HEK293 (cell line): Measurements from ENCODE around the gene CFAP58.

Experiments
- CTCF ChIA-PET: fragments of 350-600 bp; formaldehyde crosslinking; extraction: SDS; loops from one replicate; lab custom pipeline; 2021; ENCODE audit warnings: antibody characterized with exemption; lab: Yijun Ruan, JAX
- POLR2A ChIA-PET: fragments of 300-600 bp; formaldehyde crosslinking; extraction: SDS; loops from one replicate; lab custom pipeline; 2020; ENCODE audit warnings: antibody characterized with exemption, inconsistent platforms; lab: Yijun Ruan, JAX
- H3K27ac ChIP-seq: fragments of 200-500 bp; sonication (Bioruptor generic); 2 replicates; pipeline ENCODE4 v1.5.1; 2014; ENCODE audit warnings: low read depth, low read length, control low read depth, inconsistent platforms; ENCODE audit errors: extremely low read depth
- H3K36me3 ChIP-seq, 2 experiments: fragments of 200-500 bp in 1 of 2; sonication (Bioruptor generic) in 1 of 2; 1 replicate in 1 of 2; 2 replicates in 1 of 2; pipeline ENCODE4 v1.5.1; 2014 to 2017; ENCODE audit warnings: inconsistent platforms in 2 of 2, low read length in 2 of 2; ENCODE audit not compliant: control insufficient read depth in 2 of 2, insufficient read depth in 1 of 2
- H3K4me1 ChIP-seq: fragments of 200-500 bp; sonication (Bioruptor generic); 2 replicates; pipeline ENCODE4 v1.5.1; 2014; ENCODE audit warnings: mild to moderate bottlenecking, low read length, inconsistent platforms; ENCODE audit not compliant: control insufficient read depth, insufficient read depth
- H3K4me3 ChIP-seq: 2 replicates; pipeline ENCODE4 v1.5.1; 2011; ENCODE audit warnings: low read depth, mild to moderate bottlenecking, control low read depth, low read length, moderate library complexity
- H3K9me3 ChIP-seq: fragments of 200-500 bp; sonication (Bioruptor generic); 2 replicates; pipeline ENCODE4 v1.5.1; 2014; ENCODE audit warnings: low read depth, low read length, inconsistent platforms; ENCODE audit not compliant: control insufficient read depth, insufficient read depth
- FEZF1 ChIP-seq: fragments of 450-650 bp; formaldehyde crosslinking; IDR thresholded peaks from 2 replicates; pipeline ENCODE4 v1.5.1; 2016; ENCODE audit warnings: missing biosample characterization, missing genetic modification characterization
- GLI4 ChIP-seq: fragments of 450-650 bp; formaldehyde crosslinking; IDR thresholded peaks from 2 replicates; pipeline ENCODE4 v1.5.1; 2016; ENCODE audit warnings: missing biosample characterization, missing genetic modification characterization
- HOXA7 ChIP-seq: sonication (generic); formaldehyde crosslinking; IDR thresholded peaks from 2 replicates; pipeline ENCODE4 v1.8.1; 2022; ENCODE audit warnings: missing genetic modification reagents, borderline replicate concordance
- KLF17 ChIP-seq: fragments of 450-650 bp; formaldehyde crosslinking; IDR thresholded peaks from 2 replicates; pipeline ENCODE4 v1.5.1; 2016; ENCODE audit warnings: missing biosample characterization, missing genetic modification characterization
- PRDM6 ChIP-seq: fragments of 450-650 bp; formaldehyde crosslinking; IDR thresholded peaks from 2 replicates; pipeline ENCODE4 v1.5.1; 2017; ENCODE audit warnings: missing biosample characterization, missing genetic modification characterization
- SCRT1 ChIP-seq: fragments of 450-650 bp; formaldehyde crosslinking; IDR thresholded peaks from 2 replicates; pipeline ENCODE4 v1.5.1; 2016; ENCODE audit warnings: missing biosample characterization, missing genetic modification characterization, borderline replicate concordance
- SCRT2 ChIP-seq: fragments of 450-650 bp; formaldehyde crosslinking; IDR thresholded peaks from 2 replicates; pipeline ENCODE4 v1.5.1; 2016; ENCODE audit warnings: missing biosample characterization, missing genetic modification characterization
- SETDB1 ChIP-seq: IDR thresholded peaks from one replicate; pipeline ENCODE4 v1.6.1; 2017; ENCODE audit warnings: mild to moderate bottlenecking, low read length, moderate library complexity, mixed read lengths; ENCODE audit not compliant: insufficient read length
- SP2 ChIP-seq: fragments of 450-650 bp; formaldehyde crosslinking; IDR thresholded peaks from 2 replicates; pipeline ENCODE4 v1.5.1; 2016; ENCODE audit warnings: missing biosample characterization, missing genetic modification characterization
- TCF7L2 ChIP-seq: IDR thresholded peaks from 2 replicates; pipeline ENCODE4 v1.6.1; 2011; ENCODE audit warnings: low read depth, mild to moderate bottlenecking, inconsistent platforms, low read length, moderate library complexity, borderline replicate concordance
- ZBTB1 ChIP-seq: fragments of 450-650 bp; formaldehyde crosslinking; IDR thresholded peaks from 2 replicates; pipeline ENCODE4 v1.5.1; 2016; ENCODE audit warnings: missing biosample characterization, missing genetic modification characterization
- ZBTB7A ChIP-seq: fragments of 450-650 bp; formaldehyde crosslinking; IDR thresholded peaks from 2 replicates; pipeline ENCODE4 v1.5.1; 2016; ENCODE audit warnings: low read depth, missing biosample characterization, missing genetic modification characterization
- ZFP37 ChIP-seq: fragments of 450-650 bp; formaldehyde crosslinking; IDR thresholded peaks from 2 replicates; pipeline ENCODE4 v1.5.1; 2016; ENCODE audit warnings: missing biosample characterization, missing genetic modification characterization
- ZNF10 ChIP-seq: fragments of 450-650 bp; formaldehyde crosslinking; IDR thresholded peaks from 2 replicates; pipeline ENCODE4 v1.5.1; 2017; ENCODE audit warnings: missing biosample characterization, missing genetic modification characterization
- ZNF133 ChIP-seq: fragments of 450-650 bp; formaldehyde crosslinking; IDR thresholded peaks from 2 replicates; pipeline ENCODE4 v1.5.1; 2016; ENCODE audit warnings: missing biosample characterization, missing genetic modification characterization
- ZNF311 ChIP-seq: fragments of 450-650 bp; formaldehyde crosslinking; IDR thresholded peaks from 2 replicates; pipeline ENCODE4 v1.5.1; 2017; ENCODE audit warnings: missing biosample characterization, missing genetic modification characterization, borderline replicate concordance
- ZNF341 ChIP-seq: fragments of 450-650 bp; formaldehyde crosslinking; IDR thresholded peaks from 2 replicates; pipeline ENCODE4; 2016; ENCODE audit warnings: low read depth, missing biosample characterization, missing genetic modification characterization
- ZNF354C ChIP-seq: fragments of 450-650 bp; formaldehyde crosslinking; IDR thresholded peaks from 2 replicates; pipeline ENCODE4 v1.5.1; 2016; ENCODE audit warnings: missing biosample characterization, missing genetic modification characterization, low read depth, borderline replicate concordance
- ZNF514 ChIP-seq: fragments of 450-650 bp; formaldehyde crosslinking; IDR thresholded peaks from 2 replicates; pipeline ENCODE4 v1.5.1; 2016; ENCODE audit warnings: missing biosample characterization, missing genetic modification characterization
- ZNF629 ChIP-seq: fragments of 450-650 bp; formaldehyde crosslinking; IDR thresholded peaks from 2 replicates; pipeline ENCODE4 v1.5.1; 2017; ENCODE audit warnings: missing biosample characterization, missing genetic modification characterization
- ZNF639 ChIP-seq: fragments of 450-650 bp; formaldehyde crosslinking; IDR thresholded peaks from 2 replicates; pipeline ENCODE4 v1.5.1; 2016; ENCODE audit warnings: missing biosample characterization, missing genetic modification characterization
- ZNF777 ChIP-seq: fragments of 450-650 bp; formaldehyde crosslinking; IDR thresholded peaks from 2 replicates; pipeline ENCODE4 v1.5.1; 2017; ENCODE audit warnings: missing biosample characterization, missing genetic modification characterization, borderline replicate concordance
- ZNF785 ChIP-seq: fragments of 450-650 bp; formaldehyde crosslinking; IDR thresholded peaks from 2 replicates; pipeline ENCODE4 v1.5.1; 2016; ENCODE audit warnings: missing biosample characterization, missing genetic modification characterization
- ZNF791 ChIP-seq: fragments of 450-650 bp; formaldehyde crosslinking; IDR thresholded peaks from 2 replicates; pipeline ENCODE4 v1.5.1; 2016; ENCODE audit warnings: missing biosample characterization, missing genetic modification characterization

The CFAP58 gene

GRCh38 chr10:104331208-104331838, 22.3 kb upstream of the CFAP58 start (continued):
- TF ChIP-seq SCRT1 (tag by site-specific recombination) (no peak; the same call in 1 of the 2 replicates), ZNF639 (tag by site-specific recombination) (peak; percentile 66; the same call in 1 of the 2 replicates), ZNF311 (tag by site-specific recombination) (no peak), KLF17 (tag by site-specific recombination) (peak; percentile 89), ZNF354C (tag by site-specific recombination) (no peak), PRDM6 (tag by site-specific recombination) (peak; percentile 97), GLI4 (tag by site-specific recombination) (no peak), ZNF785 (tag by site-specific recombination) (no peak), ZFP37 (tag by site-specific recombination) (no peak)

- CTCF ChIA-PET, result interaction anchor here (1.1 to 2.8 kb wide), 2 partner anchors 25 to 27 kb away, joined by 3 to 13 read pairs; no protein-coding TSS in a partner anchor
- H3K4me1 ChIP-seq, result peaks cover 47% of the 10 kb centered on the region
- POLR2A ChIA-PET, result no interaction called here
- no peaks in the 10 kb centered on the region for H3K9me3 ChIP-seq
- TF ChIP-seq ZNF791 (no peak), ZNF10 (peak; percentile 78; the same call in 1 of the 2 replicates), SCRT2 (tag by site-specific recombination) (no peak), FEZF1 (tag by site-specific recombination) (peak; percentile 62)
- no peak overlapping the region for H3K4me3 ChIP-seq
- H3K36me3 ChIP-seq, result no peaks in the 10 kb centered on the region
- peak overlapping the region; percentile 73 for H3K27ac ChIP-seq
These were observed 21.2 kb upstream of the CFAP58 start for GRCh38 chr10:104332243-104333031.

GRCh38 chr10:104333032-104333727, 20.5 kb upstream of the CFAP58 start:
- POLR2A ChIA-PET, result no interaction called here
- CTCF ChIA-PET, result interaction anchor here (0.6 to 1.8 kb wide), 2 partner anchors 17 to 18 kb away, joined by 3 to 8 read pairs; no protein-coding TSS in a partner anchor
- H3K27ac ChIP-seq, result no peak overlapping the region
- no peaks in the 10 kb centered on the region for H3K9me3 ChIP-seq
- no peak overlapping the region for H3K4me3 ChIP-seq
- H3K36me3 ChIP-seq, result no peaks in the 10 kb centered on the region
- peaks cover 47% of the 10 kb centered on the region for H3K4me1 ChIP-seq
- TF ChIP-seq SETDB1 (no peak), ZNF341 (tag by site-specific recombination) (peak; percentile 41; the same call in 1 of the 2 replicates), ZNF629 (tag by site-specific recombination) (peak; percentile 74), ZBTB1 (tag by site-specific recombination) (no peak), ZNF639 (tag by site-specific recombination) (no peak), ZNF514 (tag by site-specific recombination) (no peak), HOXA7 (CRISPR knock-in tag) (no peak), ZBTB7A (tag by site-specific recombination) (no peak), TCF7L2 (no peak), KLF17 (tag by site-specific recombination) (peak; percentile 90), ZNF133 (tag by site-specific recombination) (no peak), ZNF777 (no peak), SP2 (tag by site-specific recombination) (peak; percentile 26; the same call in 1 of the 2 replicates)
